ENCODE results near the gene HECW1.
"Not testable (repeated sequence)": the region's sequence is repeated elsewhere in the genome, so short reads cannot be mapped to it uniquely, and the experiment has no call there.

The HECW1 gene

GRCh38 chr7:43485580-43485979 is 373.1 kb downstream of the HECW1 start:
- Mint-ChIP-seq H3K4me1 (peaks cover 10 to 16% of the 10 kb centered on the region in 2 donors), H3K27me3 (peaks cover 8 to 22% of the 10 kb centered on the region in 2 donors), H3K27ac (no peak overlapping the region), H3K9me3 (peaks cover 0 to 3% of the 10 kb centered on the region in 2 donors), H3K4me3 (no peak overlapping the region), H3K36me3 (no peaks in the 10 kb centered on the region)
- ATAC-seq (replicated peaks) (no peak), DNase-seq (no peak)

GRCh38 chr7:43486008-43486407 is 373.6 kb downstream of the HECW1 start:
- Mint-ChIP-seq H3K27me3 (peaks cover 8 to 22% of the 10 kb centered on the region in 2 donors), H3K4me1 (peaks cover 10 to 16% of the 10 kb centered on the region in 2 donors)
- not testable (repeated sequence) for H3K36me3 Mint-ChIP-seq; H3K27ac Mint-ChIP-seq; H3K9me3 Mint-ChIP-seq; DNase-seq; H3K4me3 Mint-ChIP-seq; ATAC-seq (replicated peaks)

GRCh38 chr7:43486634-43487033 is 374.2 kb downstream of the HECW1 start:
- ATAC-seq (replicated peaks), result no peak
- no peak overlapping the region for H3K4me3 Mint-ChIP-seq
- DNase-seq, result no peak
- H3K27ac Mint-ChIP-seq, result no peak overlapping the region
- no peaks in the 10 kb centered on the region for H3K36me3 Mint-ChIP-seq
- H3K9me3 Mint-ChIP-seq, result peaks cover 0 to 3% of the 10 kb centered on the region in 2 donors
- H3K27me3 Mint-ChIP-seq, result peaks cover 8 to 22% of the 10 kb centered on the region in 2 donors
- H3K4me1 Mint-ChIP-seq, result peaks cover 10 to 16% of the 10 kb centered on the region in 2 donors

GRCh38 chr7:43487731-43488073 is 375.3 kb downstream of the HECW1 start:
- Mint-ChIP-seq H3K36me3 (no peaks in the 10 kb centered on the region), H3K9me3 (peaks cover 0 to 3% of the 10 kb centered on the region in 2 donors), H3K27me3 (peaks cover 4 to 23% of the 10 kb centered on the region in 2 donors), H3K4me3 (no peak overlapping the region), H3K27ac (peak overlapping the region; percentile 37), H3K4me1 (peaks cover 10 to 16% of the 10 kb centered on the region in 2 donors)
- ATAC-seq (replicated peaks) (no peak), DNase-seq (no peak)

GRCh38 chr7:43489257-43489656 is 376.8 kb downstream of the HECW1 start:
- Mint-ChIP-seq H3K4me3 (no peak overlapping the region), H3K9me3 (peaks cover 0 to 3% of the 10 kb centered on the region in 2 donors), H3K4me1 (peaks cover 10 to 16% of the 10 kb centered on the region in 2 donors), H3K27me3 (peaks cover 9 to 18% of the 10 kb centered on the region in 2 donors), H3K36me3 (no peaks in the 10 kb centered on the region), H3K27ac (peak overlapping the region; percentile 87)
- DNase-seq (no peak), ATAC-seq (replicated peaks) (no peak)

- DNase-seq, result no peak
- ATAC-seq (replicated peaks), result no peak
- H3K27me3 Mint-ChIP-seq, result peaks cover 10 to 20% of the 10 kb centered on the region in 2 donors
- no peaks in the 10 kb centered on the region for H3K36me3 Mint-ChIP-seq
- H3K4me1 Mint-ChIP-seq, result peaks cover 10 to 16% of the 10 kb centered on the region in 2 donors
- peak overlapping the region; percentile 71 for H3K27ac Mint-ChIP-seq
- H3K4me3 Mint-ChIP-seq, result no peak overlapping the region
- peaks cover 0 to 3% of the 10 kb centered on the region in 2 donors for H3K9me3 Mint-ChIP-seq
Observed at GRCh38 chr7:43490016-43490415, 377.6 kb downstream of the HECW1 start.

- Mint-ChIP-seq H3K4me1 (peaks cover 13 to 16% of the 10 kb centered on the region in 2 donors), H3K9me3 (peaks cover 0 to under 1% of the 10 kb centered on the region in 2 donors), H3K27me3 (peaks cover 15 to 23% of the 10 kb centered on the region in 2 donors), H3K27ac (no peak overlapping the region), H3K36me3 (no peaks in the 10 kb centered on the region), H3K4me3 (no peak overlapping the region)
- no peak for DNase-seq
- no peak for ATAC-seq (replicated peaks)
Observed at GRCh38 chr7:43491123-43491522, 378.7 kb downstream of the HECW1 start.

GRCh38 chr7:43491984-43492383 is 379.5 kb downstream of the HECW1 start:
- H3K27ac Mint-ChIP-seq, result no peak overlapping the region

GRCh38 chr7:43492896-43493295 is 380.4 kb downstream of the HECW1 start:
- DNase-seq (no peak), ATAC-seq (replicated peaks) (no peak)
- no peak overlapping the region for H3K4me3 Mint-ChIP-seq

More at GRCh38 chr7:43491984-43492383, 379.5 kb downstream of the HECW1 start:
- DNase-seq (no peak), ATAC-seq (replicated peaks) (no peak)
- peaks cover 13 to 16% of the 10 kb centered on the region in 2 donors for H3K4me1 Mint-ChIP-seq
- peaks cover 18 to 28% of the 10 kb centered on the region in 2 donors for H3K27me3 Mint-ChIP-seq
- no peaks in the 10 kb centered on the region for H3K36me3 Mint-ChIP-seq
- H3K9me3 Mint-ChIP-seq, result no peaks in the 10 kb centered on the region
- H3K4me3 Mint-ChIP-seq, result no peak overlapping the region

GRCh38 chr7:43495572-43495971 is 383.1 kb downstream of the HECW1 start:
- ATAC-seq (replicated peaks) (peak in 1 of 2 donors; percentile 65), DNase-seq (no peak)
- no peak overlapping the region for H3K27ac Mint-ChIP-seq
- no peaks in the 10 kb centered on the region for H3K9me3 Mint-ChIP-seq
- no peak overlapping the region for H3K4me3 Mint-ChIP-seq
- peaks cover 30 to 41% of the 10 kb centered on the region in 2 donors for H3K27me3 Mint-ChIP-seq
- no peaks in the 10 kb centered on the region for H3K36me3 Mint-ChIP-seq
- peaks cover 0 to 3% of the 10 kb centered on the region in 2 donors for H3K4me1 Mint-ChIP-seq

More at GRCh38 chr7:43492896-43493295, 380.4 kb downstream of the HECW1 start:
- Mint-ChIP-seq H3K36me3 (no peaks in the 10 kb centered on the region), H3K27ac (no peak overlapping the region), H3K9me3 (no peaks in the 10 kb centered on the region), H3K27me3 (peaks cover 25 to 37% of the 10 kb centered on the region in 2 donors), H3K4me1 (peaks cover 11% of the 10 kb centered on the region in 2 donors)

GRCh38 chr7:43496596-43496995 is 384.1 kb downstream of the HECW1 start:
- Mint-ChIP-seq H3K27me3 (peaks cover 30 to 46% of the 10 kb centered on the region in 2 donors), H3K27ac (no peak overlapping the region), H3K4me1 (peaks cover 0 to 3% of the 10 kb centered on the region in 2 donors), H3K36me3 (no peaks in the 10 kb centered on the region), H3K9me3 (no peaks in the 10 kb centered on the region), H3K4me3 (no peak overlapping the region)
- ATAC-seq (replicated peaks) (no peak), DNase-seq (no peak)

- H3K36me3 Mint-ChIP-seq, result no peaks in the 10 kb centered on the region
- no peak for DNase-seq
- H3K4me1 Mint-ChIP-seq, result no peaks in the 10 kb centered on the region
- H3K27ac Mint-ChIP-seq, result no peak overlapping the region
- H3K4me3 Mint-ChIP-seq, result no peak overlapping the region
- ATAC-seq (replicated peaks), result no peak
- peaks cover 13 to 23% of the 10 kb centered on the region in 2 donors for H3K27me3 Mint-ChIP-seq
- no peaks in the 10 kb centered on the region for H3K9me3 Mint-ChIP-seq
Observed at GRCh38 chr7:43501870-43502269, 389.4 kb downstream of the HECW1 start.

GRCh38 chr7:43502941-43503340 is 390.5 kb downstream of the HECW1 start:
- no peak for DNase-seq

GRCh38 chr7:43505412-43505811 is 393.0 kb downstream of the HECW1 start:
- Mint-ChIP-seq H3K36me3 (no peaks in the 10 kb centered on the region), H3K4me1 (no peaks in the 10 kb centered on the region), H3K9me3 (no peaks in the 10 kb centered on the region), H3K27ac (no peak overlapping the region), H3K27me3 (peaks cover 2 to 15% of the 10 kb centered on the region in 2 donors), H3K4me3 (no peak overlapping the region)
- DNase-seq, result no peak
- ATAC-seq (replicated peaks), result no peak

More at GRCh38 chr7:43502941-43503340, 390.5 kb downstream of the HECW1 start:
- no peak for ATAC-seq (replicated peaks)
- peaks cover 5 to 20% of the 10 kb centered on the region in 2 donors for H3K27me3 Mint-ChIP-seq
- no peak overlapping the region for H3K4me3 Mint-ChIP-seq
- no peaks in the 10 kb centered on the region for H3K4me1 Mint-ChIP-seq
- no peaks in the 10 kb centered on the region for H3K36me3 Mint-ChIP-seq
- no peak overlapping the region for H3K27ac Mint-ChIP-seq
- no peaks in the 10 kb centered on the region for H3K9me3 Mint-ChIP-seq

- no peak for ATAC-seq (replicated peaks)
- H3K4me1 Mint-ChIP-seq, result no peaks in the 10 kb centered on the region
- H3K27me3 Mint-ChIP-seq, result peaks cover 4 to 11% of the 10 kb centered on the region in 2 donors
- no peak overlapping the region for H3K4me3 Mint-ChIP-seq
- no peaks in the 10 kb centered on the region for H3K9me3 Mint-ChIP-seq
- DNase-seq, result no peak
- H3K36me3 Mint-ChIP-seq, result no peaks in the 10 kb centered on the region
- H3K27ac Mint-ChIP-seq, result no peak overlapping the region
Observed at GRCh38 chr7:43506460-43506859, 394.0 kb downstream of the HECW1 start.

Measured in stimulated activated naive B cell treated with anti-CD40 and anti-IgM and Interleukin-4, amounts not matched to agents 10 μg/mL and 1 μg/mL and 100 μg/mL, for 72 hours (primary cell).